Prostate gland (tissue), 2 donors: ENCODE measurements around the gene RAB29. TPM values are rescaled to one million over a fixed set of nuclear protein-coding genes. Genes with fewer than 3 reads are reported as not detected.

ENCODE experiments used
- DNase-seq: peaks from one replicate; pipeline ENCODE4 v3.0.0-alpha.2; 2019; ENCODE audit warnings: low spot score
- H3K27ac ChIP-seq, 2 donors: fragments of 200-600 bp; sonication (generic); 2 replicates each; pipeline ENCODE4 v1.5.1; 2017 to 2019
- H3K27me3 ChIP-seq: fragments of 200-600 bp; sonication (generic); replicated peaks from 2 replicates; pipeline ENCODE4 v1.5.1; 2019; ENCODE audit not compliant: insufficient read depth
- H3K36me3 ChIP-seq, 2 donors: fragments of 200-600 bp; sonication (generic); 1 replicate in 1 of 2; 2 replicates in 1 of 2; pipeline versions ENCODE4 v1.5.1 to v1.8.1; 2017 to 2019
- H3K4me1 ChIP-seq: fragments of 200-600 bp; sonication (generic); replicated peaks from 2 replicates; pipeline ENCODE4 v1.5.1; 2019
- H3K4me3 ChIP-seq, 2 donors: fragments of 200-600 bp; sonication (generic); 2 replicates each; pipeline ENCODE4 v1.5.1; 2017 to 2019
- H3K9me3 ChIP-seq: fragments of 200-600 bp; sonication (generic); 2 replicates; pipeline ENCODE4 v1.5.1; 2017
- POLR2A ChIP-seq: fragments of 450-650 bp; IDR thresholded peaks from one replicate; pipeline ENCODE4 v1.6.1; 2016; ENCODE audit warnings: antibody characterized with exemption, mild to moderate bottlenecking
- POLR2AphosphoS5 ChIP-seq: sonication (generic); formaldehyde crosslinking; IDR thresholded peaks from one replicate; pipeline ENCODE4 v1.6.1; 2017; ENCODE audit warnings: antibody characterized with exemption
- WGBS: methylation state at CpG from one replicate; pipeline ENCODE4 v1.1.5; 2018; 5-methylcytosine and 5-hydroxymethylcytosine counted together
- intact Hi-C: fragments of 100-400 bp; cut with DNase I; formaldehyde crosslinking; loops from one replicate; pipeline ENCODE4 v1.14.2; 2022
- total RNA-seq, 2 donors: library from RNA; depleted of rRNA; stranded (reverse); fragments of >200 nt; gene quantifications; one replicate each; pipeline ENCODE4 v1.1.0, GENCODE V29; 2016
- TF ChIP-seq, protein P1 (sequence below), 4 experiments: fragments of 200-600 bp in 2 of 4; fragments of 450-650 bp in 2 of 4; sonication (generic) in 2 of 4; IDR thresholded peaks; 1 replicate in 3 of 4; 2 replicates in 1 of 4; pipeline ENCODE4 v1.5.1; 2016 to 2019; ENCODE audit warnings: antibody characterized with exemption in 4 of 4, mild to moderate bottlenecking in 2 of 4, moderate library complexity in 2 of 4

The RAB29 gene
- total RNA-seq, 2 donors from 2014 or later: 18.6 to 36.7 TPM

DNA sequence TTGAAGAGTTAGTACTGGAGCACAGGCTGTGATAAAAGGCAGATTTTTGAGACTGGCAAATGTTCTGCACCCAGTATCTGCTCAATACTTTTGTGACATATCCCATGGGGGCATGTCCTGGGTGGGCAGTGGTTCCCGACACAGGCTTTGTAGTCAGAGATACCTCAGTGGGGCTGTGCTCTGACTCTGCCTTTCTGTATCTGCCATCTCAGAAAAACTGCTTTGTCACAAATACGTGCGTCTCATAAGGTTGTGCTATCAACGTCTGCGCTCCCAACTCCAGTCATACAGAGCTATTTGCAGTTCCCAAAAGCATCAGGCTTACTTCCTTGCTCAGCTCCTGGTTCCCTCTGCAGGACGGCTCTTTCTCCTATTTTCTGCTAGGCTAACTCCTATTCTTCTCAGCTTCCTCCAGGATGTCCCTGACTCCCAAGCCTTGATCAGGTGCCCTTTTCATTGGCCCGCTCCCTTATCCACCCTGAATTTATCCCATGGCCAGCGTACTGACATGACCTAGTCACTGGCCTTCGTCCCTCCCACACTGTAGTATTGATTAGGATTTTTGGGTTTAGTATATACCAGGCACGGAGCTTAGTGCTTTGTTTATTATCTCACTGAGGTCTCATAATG, 12.1 kb upstream of the RAB29 start:
- TF ChIP-seq, protein P1, sequence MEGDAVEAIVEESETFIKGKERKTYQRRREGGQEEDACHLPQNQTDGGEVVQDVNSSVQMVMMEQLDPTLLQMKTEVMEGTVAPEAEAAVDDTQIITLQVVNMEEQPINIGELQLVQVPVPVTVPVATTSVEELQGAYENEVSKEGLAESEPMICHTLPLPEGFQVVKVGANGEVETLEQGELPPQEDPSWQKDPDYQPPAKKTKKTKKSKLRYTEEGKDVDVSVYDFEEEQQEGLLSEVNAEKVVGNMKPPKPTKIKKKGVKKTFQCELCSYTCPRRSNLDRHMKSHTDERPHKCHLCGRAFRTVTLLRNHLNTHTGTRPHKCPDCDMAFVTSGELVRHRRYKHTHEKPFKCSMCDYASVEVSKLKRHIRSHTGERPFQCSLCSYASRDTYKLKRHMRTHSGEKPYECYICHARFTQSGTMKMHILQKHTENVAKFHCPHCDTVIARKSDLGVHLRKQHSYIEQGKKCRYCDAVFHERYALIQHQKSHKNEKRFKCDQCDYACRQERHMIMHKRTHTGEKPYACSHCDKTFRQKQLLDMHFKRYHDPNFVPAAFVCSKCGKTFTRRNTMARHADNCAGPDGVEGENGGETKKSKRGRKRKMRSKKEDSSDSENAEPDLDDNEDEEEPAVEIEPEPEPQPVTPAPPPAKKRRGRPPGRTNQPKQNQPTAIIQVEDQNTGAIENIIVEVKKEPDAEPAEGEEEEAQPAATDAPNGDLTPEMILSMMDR (IDR thresholded peaks at IDR 0.05): no peak
- TF ChIP-seq POLR2AphosphoS5: no peak
- no peak for TF ChIP-seq POLR2A
- Histone ChIP-seq H3K4me3 (no peak overlapping the region), H3K27me3 (no peaks in the 10 kb centered on the region), H3K4me1 (no peaks in the 10 kb centered on the region), H3K36me3 (no peaks in the 10 kb centered on the region), H3K27ac (no peak overlapping the region), H3K9me3 (no peaks in the 10 kb centered on the region)
- DNase-seq: no peak
- intact Hi-C loops: no loop called here
- 81% methylated on average over 10 of the region's 10 CpGs for WGBS

DNA sequence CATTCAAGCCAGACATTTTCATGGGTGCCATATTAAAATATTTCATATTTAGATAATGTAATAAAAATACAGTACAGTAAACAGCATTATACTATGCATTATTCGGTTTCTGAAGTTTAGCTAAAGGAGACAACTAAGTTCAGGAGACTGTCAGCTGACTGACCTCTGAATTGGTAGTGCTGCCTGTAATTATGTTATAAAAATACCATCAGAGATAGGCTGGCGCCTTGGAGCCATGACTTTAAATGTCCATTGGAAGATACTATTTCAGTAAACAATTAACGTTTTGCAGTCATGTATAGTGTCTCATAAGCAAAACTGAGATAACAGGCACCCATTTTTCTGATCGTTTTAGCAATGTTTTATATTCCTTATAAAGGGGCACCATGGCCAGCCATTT, 11.3 kb upstream of the RAB29 start:
- WGBS: 47% methylated on average over 4 of the region's 4 CpGs
- intact Hi-C loops: no loop called here
- Histone ChIP-seq H3K4me3 (no peak overlapping the region), H3K27me3 (no peaks in the 10 kb centered on the region), H3K27ac (no peak overlapping the region), H3K36me3 (no peaks in the 10 kb centered on the region), H3K4me1 (no peaks in the 10 kb centered on the region), H3K9me3 (no peaks in the 10 kb centered on the region)
- no peak for TF ChIP-seq POLR2A
- TF ChIP-seq, protein P1 (IDR thresholded peaks at IDR 0.05): no peak
- no peak for TF ChIP-seq POLR2AphosphoS5
- DNase-seq: no peak

DNA sequence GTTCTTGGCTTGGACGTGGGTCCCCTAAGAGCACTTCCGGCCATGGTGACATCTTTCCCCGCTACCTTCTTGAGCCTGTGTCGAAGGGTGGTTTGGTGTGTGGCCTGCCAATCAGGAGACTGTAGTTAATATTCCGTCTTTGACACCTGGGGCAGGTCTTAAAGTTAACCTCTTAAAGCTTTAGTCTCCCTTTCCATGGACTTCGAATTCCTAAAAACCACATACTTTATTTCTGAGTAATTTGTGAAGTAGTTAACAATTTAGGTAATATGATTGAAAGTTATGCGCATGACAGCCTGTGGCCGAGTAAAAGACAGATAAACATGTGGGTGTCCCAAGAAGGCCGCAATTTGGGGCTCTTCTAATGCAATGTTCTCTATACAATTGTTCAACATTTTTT, 10.2 kb upstream of the RAB29 start:
- TF ChIP-seq, protein P1 (IDR thresholded peaks at IDR 0.05): no peak
- H3K27me3 ChIP-seq: no peaks in the 10 kb centered on the region
- no peaks in the 10 kb centered on the region for H3K36me3 ChIP-seq
- no peak overlapping the region for H3K4me3 ChIP-seq
- no peak for DNase-seq
- WGBS: 93% methylated on average over 9 of the region's 9 CpGs
- H3K27ac ChIP-seq: no peak overlapping the region
- no peaks in the 10 kb centered on the region for H3K4me1 ChIP-seq
- intact Hi-C loops: no loop called here
- no peaks in the 10 kb centered on the region for H3K9me3 ChIP-seq

DNA sequence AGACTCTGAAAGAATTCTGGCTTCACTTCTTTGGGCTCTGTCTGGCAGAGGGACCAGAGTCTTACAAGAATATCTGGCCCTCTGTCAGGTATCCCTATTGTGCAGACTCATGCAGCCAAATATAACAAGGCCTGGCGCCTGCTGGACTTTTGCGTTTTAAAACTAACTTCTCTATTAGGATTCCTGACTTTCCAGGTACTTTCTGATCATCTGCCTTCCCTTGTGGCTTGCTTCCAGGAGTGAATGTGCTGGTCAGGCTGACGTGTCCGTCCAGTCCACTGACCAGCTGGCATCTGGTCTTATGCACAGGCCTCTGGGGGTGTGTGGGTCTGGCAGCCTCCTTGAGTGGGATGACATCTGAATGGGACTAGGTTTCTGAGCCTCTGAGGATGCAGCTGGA, 8.6 kb upstream of the RAB29 start:
- intact Hi-C loops: no loop called here
- no peaks in the 10 kb centered on the region for H3K4me1 ChIP-seq
- peak overlapping the region in 1 of 2 donors; percentile 66 for H3K27ac ChIP-seq
- DNase-seq: peak; percentile 14
- no peaks in the 10 kb centered on the region for H3K36me3 ChIP-seq
- H3K27me3 ChIP-seq: no peaks in the 10 kb centered on the region
- H3K9me3 ChIP-seq: no peaks in the 10 kb centered on the region
- no peak overlapping the region for H3K4me3 ChIP-seq
- peak; percentile 10 for TF ChIP-seq POLR2AphosphoS5
- TF ChIP-seq, protein P1 (IDR thresholded peaks at IDR 0.05): no peak
- whole genome bisulfite sequencing: 28% methylated on average over 4 of the region's 4 CpGs

DNA sequence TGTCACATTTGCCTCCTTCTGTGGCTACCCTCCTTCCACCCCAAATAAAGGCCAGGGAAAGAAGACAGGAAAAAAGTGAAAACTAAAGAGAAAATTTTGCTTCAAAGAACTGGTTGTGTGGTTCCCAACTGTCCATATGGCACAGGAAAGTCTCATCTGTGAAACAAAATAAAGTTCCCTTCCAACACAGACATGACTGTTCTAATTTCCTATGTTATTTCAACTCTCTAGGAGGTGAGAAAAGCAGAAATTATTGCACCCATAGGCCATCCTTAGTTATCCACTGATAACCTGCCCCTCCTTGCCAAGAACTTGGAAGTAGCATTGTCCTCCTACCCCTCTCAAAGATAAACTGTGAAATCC, 8.1 kb upstream of the RAB29 start:
- DNase-seq: no peak
- Histone ChIP-seq H3K9me3 (no peaks in the 10 kb centered on the region), H3K4me1 (no peaks in the 10 kb centered on the region), H3K27me3 (no peaks in the 10 kb centered on the region), H3K36me3 (no peaks in the 10 kb centered on the region), H3K27ac (peak overlapping the region in 1 of 2 donors; percentile 66), H3K4me3 (no peak overlapping the region)
- intact Hi-C loops: no loop called here
- no peak for TF ChIP-seq POLR2A
- TF ChIP-seq POLR2AphosphoS5: no peak
- TF ChIP-seq, protein P1 (IDR thresholded peaks at IDR 0.05): no peak
